Measurements from ENCODE around the gene LHPP.
A peak's percentile ranks its signal among the peaks of the same experiment; 100 is the strongest.
"Not testable (repeated sequence)": the region's sequence is repeated elsewhere in the genome, so short reads cannot be mapped to it uniquely, and the experiment has no call there.

Gene LHPP

DNA sequence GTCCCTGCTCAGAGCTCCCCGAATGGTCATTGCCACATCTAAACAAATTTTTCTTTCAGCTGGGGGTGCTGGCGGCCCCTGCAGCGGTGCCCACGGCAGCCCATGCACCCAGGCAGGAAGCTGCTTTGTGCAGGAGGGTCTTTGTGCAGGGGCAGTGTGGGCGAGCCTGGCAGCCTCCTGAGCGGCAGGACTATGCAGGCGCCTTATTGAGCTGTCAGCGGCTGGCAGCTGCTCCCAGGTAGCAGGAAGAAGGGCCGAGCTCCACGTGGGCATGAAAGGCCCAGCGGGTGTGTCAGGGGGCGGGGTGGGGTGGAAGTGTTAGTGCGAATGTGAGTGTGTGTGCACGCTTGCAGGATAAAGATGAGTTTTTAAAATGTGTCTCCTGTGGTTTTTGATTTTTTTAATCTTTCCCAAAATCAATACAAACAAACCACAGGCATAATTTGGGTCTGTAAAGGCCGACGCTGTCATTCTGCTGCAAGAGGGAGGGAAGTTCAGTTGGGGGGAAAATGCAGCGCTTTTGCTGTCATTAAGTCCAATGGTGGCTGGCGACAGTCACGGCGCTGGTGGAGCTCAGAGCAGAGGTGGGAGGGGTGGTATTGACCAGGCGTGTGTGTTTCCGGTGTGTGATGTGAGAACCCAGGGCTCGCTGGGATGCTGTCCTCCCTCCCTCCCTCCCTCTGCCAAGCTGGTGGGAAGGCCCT lies 83.9 kb downstream of the LHPP start:
- TF ChIP-seq SPI1 (IDR thresholded peaks at IDR 0.05; ENCODE audit: low read depth, low read length) = no peak
- no peak for TF ChIP-seq POLR2A (IDR thresholded peaks at IDR 0.05; ENCODE audit: low read depth, low read length)
- TF ChIP-seq TAF1 (IDR thresholded peaks at IDR 0.05; ENCODE audit: low read depth, low read length) = no peak
- no peak for TF ChIP-seq POU2F2 (IDR thresholded peaks at IDR 0.05; ENCODE audit: low read depth, low read length)
- TF ChIP-seq PAX5 (IDR thresholded peaks at IDR 0.05; ENCODE audit: insufficient read depth, low read length, severe bottlenecking) = no peak
- no peak for TF ChIP-seq POLR2AphosphoS5 (IDR thresholded peaks at IDR 0.05; ENCODE audit: low read depth, low read length)
- FAIRE-seq = no peak

DNA sequence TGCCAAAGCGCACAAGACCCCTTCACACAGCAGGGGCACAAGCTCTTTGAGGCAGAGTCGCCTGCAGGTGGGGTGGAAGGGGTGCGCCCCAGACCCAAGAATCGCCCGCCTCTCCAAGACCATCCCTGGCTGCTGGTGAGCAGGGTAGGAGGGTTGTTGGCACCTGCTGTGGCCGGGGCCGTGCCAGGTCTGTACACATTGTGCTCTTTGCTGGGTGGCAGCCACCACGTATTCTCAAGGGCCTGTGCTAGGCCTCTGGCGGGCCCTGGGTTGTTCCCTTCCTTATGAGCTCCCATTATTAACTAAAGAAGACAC lies 84.4 kb downstream of the LHPP start:
- DNase-seq (ENCODE audit: insufficient read length, low spot score) (no peak), FAIRE-seq (no peak)
- TF ChIP-seq POU2F2 (IDR thresholded peaks at IDR 0.05; ENCODE audit: low read depth, low read length) = no peak
- TF ChIP-seq TAF1 (IDR thresholded peaks at IDR 0.05; ENCODE audit: low read depth, low read length) = no peak
- no peak for TF ChIP-seq POLR2A (IDR thresholded peaks at IDR 0.05; ENCODE audit: low read depth, low read length)
- TF ChIP-seq PAX5 (IDR thresholded peaks at IDR 0.05; ENCODE audit: insufficient read depth, low read length, severe bottlenecking) = no peak
- TF ChIP-seq SPI1 (IDR thresholded peaks at IDR 0.05; ENCODE audit: low read depth, low read length) = no peak
- no peak for TF ChIP-seq POLR2AphosphoS5 (IDR thresholded peaks at IDR 0.05; ENCODE audit: low read depth, low read length)

More for the DNA sequence above, 83.9 kb downstream of the LHPP start:
- DNase-seq (ENCODE audit: insufficient read length, low spot score) = no peak

DNA sequence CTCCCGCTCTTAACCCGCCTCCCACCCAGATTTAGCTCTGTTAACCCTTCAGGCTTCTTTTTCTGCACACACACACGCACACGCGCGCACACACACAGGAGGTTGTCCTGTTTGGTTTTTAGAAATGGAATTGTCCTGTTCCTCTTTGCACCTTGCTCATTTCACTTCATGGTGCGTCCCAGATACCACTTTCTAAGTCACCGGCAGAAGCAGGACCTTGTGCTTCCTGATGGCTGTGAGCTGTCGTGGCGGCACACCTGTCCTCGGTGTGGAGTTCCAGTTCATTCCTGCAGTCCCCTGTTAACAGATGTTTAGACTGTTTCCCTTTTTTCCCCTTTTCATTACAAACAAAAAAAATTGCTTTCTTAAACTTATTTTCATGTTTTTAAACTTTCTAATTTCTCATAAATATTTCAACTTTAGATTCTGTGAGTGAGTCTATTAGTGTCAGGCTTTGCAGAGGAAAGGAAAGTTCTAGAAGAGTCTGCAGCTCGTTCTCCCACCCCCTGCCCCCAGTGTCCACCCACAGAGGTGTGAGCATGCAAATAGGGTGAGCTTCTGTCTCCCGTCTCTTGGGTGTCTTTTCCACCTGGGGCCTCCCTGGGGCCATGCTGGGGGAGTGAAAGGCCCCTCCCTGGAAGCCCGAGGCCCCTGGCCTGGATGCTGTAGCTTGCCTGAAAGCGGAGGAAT lies 85.5 kb downstream of the LHPP start:
- FAIRE-seq (peak; percentile 28), DNase-seq (ENCODE audit: insufficient read length, low spot score) (no peak)
- TF ChIP-seq POU2F2 (IDR thresholded peaks at IDR 0.05; ENCODE audit: low read depth, low read length) (no peak), TAF1 (IDR thresholded peaks at IDR 0.05; ENCODE audit: low read depth, low read length) (no peak), PAX5 (IDR thresholded peaks at IDR 0.05; ENCODE audit: insufficient read depth, low read length, severe bottlenecking) (no peak), SPI1 (IDR thresholded peaks at IDR 0.05; ENCODE audit: low read depth, low read length) (no peak), POLR2AphosphoS5 (IDR thresholded peaks at IDR 0.05; ENCODE audit: low read depth, low read length) (no peak), POLR2A (IDR thresholded peaks at IDR 0.05; ENCODE audit: low read depth, low read length) (no peak)

DNA sequence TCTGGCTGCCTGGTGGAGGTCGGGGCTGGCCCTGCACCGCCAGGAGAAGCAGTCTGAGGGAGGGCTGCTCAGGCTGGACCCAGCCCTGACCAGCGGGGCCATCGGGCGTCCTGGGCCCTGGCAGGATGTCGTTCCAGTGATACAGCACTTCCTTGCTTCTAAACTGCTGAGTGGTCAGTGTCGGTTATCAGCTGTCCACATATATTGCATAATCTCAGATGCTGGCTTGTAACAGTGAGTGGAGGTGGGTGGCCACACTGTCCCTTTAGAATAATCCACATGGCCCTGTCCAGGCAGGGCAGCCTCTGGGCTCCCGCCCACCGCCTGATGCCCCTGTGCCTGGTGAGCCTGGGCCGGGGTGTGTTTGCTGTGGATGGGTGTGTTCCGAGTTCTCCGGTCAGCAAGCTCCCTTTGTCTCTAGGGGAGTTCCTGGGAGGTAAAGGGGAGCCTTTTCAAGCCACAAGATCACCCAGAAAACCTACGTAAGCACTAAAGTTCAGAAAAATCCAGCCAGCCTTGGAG lies 86.1 kb downstream of the LHPP start:
- DNase-seq (ENCODE audit: insufficient read length, low spot score) (no peak), FAIRE-seq (no peak)
- TF ChIP-seq POLR2A (IDR thresholded peaks at IDR 0.05; ENCODE audit: low read depth, low read length) (no peak), TAF1 (IDR thresholded peaks at IDR 0.05; ENCODE audit: low read depth, low read length) (no peak)

DNA sequence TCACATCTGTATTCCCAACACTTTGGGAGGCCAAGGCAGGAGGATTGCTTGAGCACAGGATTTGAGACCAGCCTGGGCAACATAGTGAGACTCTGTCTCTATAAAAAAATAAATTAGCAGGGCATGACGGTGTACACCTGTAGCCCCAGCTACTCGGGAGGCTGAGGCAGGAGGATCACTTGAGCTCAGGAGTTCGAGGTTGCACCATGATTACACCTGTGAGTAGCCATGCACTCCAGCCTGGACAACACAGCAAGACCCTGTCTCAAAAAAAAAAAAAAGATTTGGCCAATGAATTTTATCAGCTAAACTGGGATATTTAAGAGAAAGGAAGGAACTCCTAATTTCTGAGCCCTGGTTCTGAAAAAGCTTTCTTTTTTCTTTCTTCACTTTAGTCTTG lies 87.5 kb downstream of the LHPP start:
- FAIRE-seq = not testable (repeated sequence)

DNA sequence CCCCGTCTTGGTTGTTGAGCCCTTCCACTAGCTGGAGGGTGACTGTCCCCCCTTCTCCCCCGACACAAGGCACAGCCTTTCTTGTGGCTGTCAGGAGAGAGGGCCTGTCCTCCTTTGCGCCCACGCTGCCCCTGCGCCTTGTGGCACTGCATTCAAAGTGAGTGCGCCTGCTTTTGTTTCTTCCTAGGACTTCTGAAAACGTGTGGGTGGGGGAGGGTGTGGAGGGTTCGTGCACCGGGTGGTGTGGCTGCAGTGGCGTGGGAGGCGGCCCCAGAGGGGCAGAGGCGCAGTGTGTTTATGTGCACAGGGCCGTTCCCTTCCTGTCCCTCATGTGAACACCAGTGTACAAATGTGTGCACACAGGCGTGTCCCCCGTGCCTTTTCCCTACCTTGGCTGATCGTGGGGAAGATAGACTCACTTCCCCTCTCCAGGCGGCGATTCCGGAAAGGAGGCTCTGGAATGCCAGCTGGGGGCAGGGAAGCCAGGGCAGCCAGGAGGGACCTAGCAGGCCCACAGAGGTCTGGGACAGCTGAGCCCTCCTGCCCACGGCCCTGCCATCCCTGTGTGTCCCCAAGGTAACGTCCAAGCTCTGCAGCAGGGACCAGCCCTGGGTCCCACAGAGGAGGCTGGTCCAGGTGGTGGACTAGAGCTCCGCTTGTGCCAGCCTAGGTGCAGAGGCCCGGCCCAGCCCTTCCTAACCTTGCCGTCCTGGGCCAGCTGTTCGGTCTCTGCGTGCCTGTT lies 88.8 kb downstream of the LHPP start:
- 0 out of 2 replicates have a peak, but pooled peaks have one; percentile 12 for TF ChIP-seq SPI1 (IDR thresholded peaks at IDR 0.05; ENCODE audit: low read depth, low read length)
- no peak for TF ChIP-seq POU2F2 (IDR thresholded peaks at IDR 0.05; ENCODE audit: low read depth, low read length)
- no peak for TF ChIP-seq TAF1 (IDR thresholded peaks at IDR 0.05; ENCODE audit: low read depth, low read length)
- no peak for TF ChIP-seq POLR2AphosphoS5 (IDR thresholded peaks at IDR 0.05; ENCODE audit: low read depth, low read length)
- TF ChIP-seq PAX5 (IDR thresholded peaks at IDR 0.05; ENCODE audit: insufficient read depth, low read length, severe bottlenecking) = no peak
- no peak for TF ChIP-seq POLR2A (IDR thresholded peaks at IDR 0.05; ENCODE audit: low read depth, low read length)
- peak; percentile 84 for FAIRE-seq
- no peak for DNase-seq (ENCODE audit: insufficient read length, low spot score)

More for the DNA sequence above, 87.5 kb downstream of the LHPP start:
- DNase-seq (ENCODE audit: insufficient read length, low spot score) = not testable (repeated sequence)

DNA sequence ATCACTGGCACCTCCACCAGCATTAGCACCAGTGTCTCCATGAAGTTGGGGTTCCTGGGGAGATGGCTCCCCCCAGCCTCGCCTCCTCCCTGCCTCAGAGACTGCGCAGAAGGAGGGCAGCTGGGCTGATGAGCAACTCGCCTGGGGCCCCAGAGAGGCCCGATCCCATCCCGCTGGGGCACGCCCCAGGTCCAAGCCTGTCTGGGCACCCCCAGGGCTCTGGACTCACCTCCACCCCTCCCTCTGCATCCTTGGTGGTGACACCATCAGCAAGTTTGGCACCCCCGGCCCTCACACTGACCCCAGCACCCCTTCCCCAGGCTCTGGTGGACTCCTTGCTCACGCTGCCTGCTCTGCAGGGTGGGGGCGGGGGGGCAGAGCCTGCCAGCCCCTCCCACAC lies 89.5 kb downstream of the LHPP start:
- DNase-seq (ENCODE audit: insufficient read length, low spot score) (no peak), FAIRE-seq (no peak)
- TF ChIP-seq SPI1 (IDR thresholded peaks at IDR 0.05; ENCODE audit: low read depth, low read length) (no peak), POLR2A (IDR thresholded peaks at IDR 0.05; ENCODE audit: low read depth, low read length) (no peak), TAF1 (IDR thresholded peaks at IDR 0.05; ENCODE audit: low read depth, low read length) (no peak), PAX5 (IDR thresholded peaks at IDR 0.05; ENCODE audit: insufficient read depth, low read length, severe bottlenecking) (no peak), POLR2AphosphoS5 (IDR thresholded peaks at IDR 0.05; ENCODE audit: low read depth, low read length) (no peak), POU2F2 (IDR thresholded peaks at IDR 0.05; ENCODE audit: low read depth, low read length) (no peak)

DNA sequence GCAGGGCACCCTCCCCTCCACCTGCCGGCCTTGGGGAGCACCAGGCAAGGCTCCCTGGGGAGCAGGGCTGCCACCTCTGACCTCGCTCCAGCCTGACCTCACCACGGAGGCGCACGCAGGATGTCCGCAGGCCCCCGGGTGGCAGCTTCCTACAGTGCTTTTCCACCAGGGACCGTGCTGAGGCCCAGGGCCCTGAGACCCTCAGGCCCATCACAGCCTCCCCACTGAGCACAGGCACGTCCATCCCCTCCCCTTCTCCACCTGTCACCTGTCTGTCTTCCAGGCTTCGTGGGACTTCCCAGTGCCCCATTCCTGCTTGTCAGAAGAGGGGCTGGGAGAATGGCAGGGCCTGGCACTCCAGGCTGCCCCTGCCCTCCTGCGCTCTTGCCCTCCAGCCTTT lies 90.1 kb downstream of the LHPP start:
- DNase-seq (ENCODE audit: insufficient read length, low spot score) (no peak), FAIRE-seq (no peak)
- TF ChIP-seq POU2F2 (IDR thresholded peaks at IDR 0.05; ENCODE audit: low read depth, low read length) = no peak
- no peak for TF ChIP-seq TAF1 (IDR thresholded peaks at IDR 0.05; ENCODE audit: low read depth, low read length)
- no peak for TF ChIP-seq POLR2AphosphoS5 (IDR thresholded peaks at IDR 0.05; ENCODE audit: low read depth, low read length)
- no peak for TF ChIP-seq POLR2A (IDR thresholded peaks at IDR 0.05; ENCODE audit: low read depth, low read length)
- TF ChIP-seq PAX5 (IDR thresholded peaks at IDR 0.05; ENCODE audit: insufficient read depth, low read length, severe bottlenecking) = no peak
- no peak for TF ChIP-seq SPI1 (IDR thresholded peaks at IDR 0.05; ENCODE audit: low read depth, low read length)

DNA sequence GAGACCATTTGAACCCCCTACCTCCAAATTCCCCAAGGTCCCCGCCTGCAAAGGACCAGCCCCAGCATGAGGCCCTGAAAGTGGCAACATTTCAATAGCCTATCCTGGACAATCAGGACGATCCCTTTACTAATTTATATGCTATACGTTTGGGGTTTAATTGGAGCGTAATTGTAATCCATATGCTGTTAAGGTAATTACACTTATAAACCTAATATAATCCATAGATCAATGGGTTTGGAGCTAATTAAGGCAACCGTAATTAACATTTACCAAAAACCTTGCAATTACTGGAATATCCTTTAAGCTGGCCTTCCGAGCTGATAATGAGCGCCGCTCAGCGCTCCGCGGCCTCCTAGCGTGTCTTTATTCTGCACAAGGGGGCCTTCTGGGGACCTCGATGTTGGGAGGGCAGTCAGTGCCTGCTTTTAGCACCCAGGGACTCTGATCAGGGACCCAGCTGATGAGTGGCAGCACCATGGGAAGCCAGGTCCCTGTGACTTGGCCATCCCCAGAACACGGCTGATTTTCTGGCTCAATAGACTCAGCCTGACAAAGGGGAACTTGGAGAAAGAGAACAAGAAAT lies 91.2 kb downstream of the LHPP start:
- FAIRE-seq (no peak), DNase-seq (ENCODE audit: insufficient read length, low spot score) (no peak)
- TF ChIP-seq POU2F2 (IDR thresholded peaks at IDR 0.05; ENCODE audit: low read depth, low read length) = no peak
- TF ChIP-seq SPI1 (IDR thresholded peaks at IDR 0.05; ENCODE audit: low read depth, low read length) = no peak
- TF ChIP-seq TAF1 (IDR thresholded peaks at IDR 0.05; ENCODE audit: low read depth, low read length) = no peak
- no peak for TF ChIP-seq PAX5 (IDR thresholded peaks at IDR 0.05; ENCODE audit: insufficient read depth, low read length, severe bottlenecking)
- no peak for TF ChIP-seq POLR2AphosphoS5 (IDR thresholded peaks at IDR 0.05; ENCODE audit: low read depth, low read length)
- TF ChIP-seq POLR2A (IDR thresholded peaks at IDR 0.05; ENCODE audit: low read depth, low read length) = no peak
